Duodenal mucosa (tissue), 2 donors: ENCODE measurements around the gene IL1R1.

Experiments used
- H3K27ac ChIP-seq: one replicate; pipeline ENCODE4 v1.7.0; 2013; ENCODE audit warnings: low read depth, low read length
- H3K27me3 ChIP-seq, 2 donors: one replicate each; pipeline ENCODE4 v1.7.0; 2013; ENCODE audit warnings: low read length in 2 of 2, control low read depth in 1 of 2; ENCODE audit not compliant: insufficient read depth in 2 of 2, control insufficient read depth in 1 of 2
- H3K36me3 ChIP-seq, 2 donors: one replicate each; pipeline ENCODE4 v1.7.0; 2013; ENCODE audit warnings: low read length in 2 of 2, control low read depth in 1 of 2; ENCODE audit not compliant: insufficient read depth in 2 of 2, control insufficient read depth in 1 of 2
- H3K4me1 ChIP-seq, 2 donors: one replicate each; pipeline ENCODE4 v1.7.0; 2013; ENCODE audit warnings: low read length in 2 of 2, control low read depth in 1 of 2; ENCODE audit not compliant: insufficient read depth in 2 of 2, control insufficient read depth in 1 of 2
- H3K4me3 ChIP-seq, 2 donors: one replicate each; pipeline ENCODE4 v1.7.0; 2013; ENCODE audit warnings: low read length in 2 of 2, low read depth in 1 of 2
- H3K9ac ChIP-seq, 2 donors: one replicate each; pipeline ENCODE4 v1.7.0; 2013; ENCODE audit warnings: low read length in 2 of 2, low read depth in 1 of 2
- H3K9me3 ChIP-seq, 2 donors: one replicate each; pipeline ENCODE4 v1.7.0; 2013; ENCODE audit warnings: low read length in 2 of 2, control low read depth in 1 of 2; ENCODE audit not compliant: control insufficient read depth in 1 of 2

Gene IL1R1

DNA sequence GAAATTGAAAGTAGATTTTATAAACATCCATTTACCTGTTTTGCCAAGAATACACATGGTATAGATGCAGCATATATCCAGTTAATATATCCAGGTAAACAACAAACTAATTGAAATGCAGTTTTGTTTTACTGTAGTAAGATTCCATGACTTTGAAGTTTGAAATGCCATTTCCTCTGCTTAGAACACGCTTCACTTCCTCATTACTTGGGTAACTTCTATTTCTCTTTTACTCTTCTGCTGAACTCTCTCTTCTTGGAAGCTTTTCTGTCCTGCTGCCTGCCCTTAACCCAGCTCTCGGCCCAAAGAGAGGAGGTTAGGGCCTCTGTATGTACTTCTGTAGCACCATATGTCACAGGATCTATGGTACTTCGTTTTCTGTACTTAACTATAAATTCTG, 30.2 kb downstream of the IL1R1 start:
- no peaks in the 10 kb centered on the region for H3K27me3 ChIP-seq
- no peak overlapping the region for H3K4me3 ChIP-seq
- H3K36me3 ChIP-seq: peaks cover 0 to 4% of the 10 kb centered on the region in 2 donors
- no peaks in the 10 kb centered on the region for H3K4me1 ChIP-seq
- H3K9me3 ChIP-seq: no peaks in the 10 kb centered on the region
- H3K27ac ChIP-seq: no peak overlapping the region
- no peak overlapping the region for H3K9ac ChIP-seq

DNA sequence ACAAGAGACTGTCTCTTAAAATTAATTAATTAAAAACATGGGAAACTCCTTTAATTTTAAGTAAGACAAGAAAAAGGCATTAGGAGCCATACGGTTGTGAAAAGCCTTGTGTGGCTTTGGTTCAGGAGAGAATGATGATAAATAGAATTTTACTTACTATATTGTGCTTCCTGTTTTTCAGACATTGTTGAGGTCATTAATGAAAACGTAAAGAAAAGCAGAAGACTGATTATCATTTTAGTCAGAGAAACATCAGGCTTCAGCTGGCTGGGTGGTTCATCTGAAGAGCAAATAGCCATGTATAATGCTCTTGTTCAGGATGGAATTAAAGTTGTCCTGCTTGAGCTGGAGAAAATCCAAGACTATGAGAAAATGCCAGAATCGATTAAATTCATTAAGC, 33.6 kb downstream of the IL1R1 start:
- no peak overlapping the region for H3K4me3 ChIP-seq
- H3K36me3 ChIP-seq: peaks cover 0 to 4% of the 10 kb centered on the region in 2 donors
- no peaks in the 10 kb centered on the region for H3K9me3 ChIP-seq
- no peak overlapping the region for H3K27ac ChIP-seq
- no peaks in the 10 kb centered on the region for H3K27me3 ChIP-seq
- no peak overlapping the region for H3K9ac ChIP-seq
- no peaks in the 10 kb centered on the region for H3K4me1 ChIP-seq

DNA sequence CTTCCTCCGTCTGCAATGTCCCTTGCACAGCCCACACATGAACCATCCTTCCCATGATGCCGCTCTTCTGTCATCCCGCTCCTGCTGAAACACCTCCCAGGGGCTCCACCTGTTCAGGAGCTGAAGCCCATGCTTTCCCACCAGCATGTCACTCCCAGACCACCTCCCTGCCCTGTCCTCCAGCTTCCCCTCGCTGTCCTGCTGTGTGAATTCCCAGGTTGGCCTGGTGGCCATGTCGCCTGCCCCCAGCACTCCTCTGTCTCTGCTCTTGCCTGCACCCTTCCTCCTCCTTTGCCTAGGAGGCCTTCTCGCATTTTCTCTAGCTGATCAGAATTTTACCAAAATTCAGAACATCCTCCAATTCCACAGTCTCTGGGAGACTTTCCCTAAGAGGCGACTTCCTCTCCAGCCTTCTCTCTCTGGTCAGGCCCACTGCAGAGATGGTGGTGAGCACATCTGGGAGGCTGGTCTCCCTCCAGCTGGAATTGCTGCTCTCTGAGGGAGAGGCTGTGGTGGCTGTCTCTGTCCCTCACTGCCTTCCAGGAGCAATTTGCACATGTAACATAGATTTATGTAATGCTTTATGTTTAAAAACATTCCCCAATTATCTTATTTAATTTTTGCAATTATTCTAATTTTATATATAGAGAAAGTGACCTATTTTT, 35.4 kb downstream of the IL1R1 start:
- Histone ChIP-seq H3K4me3 (no peak overlapping the region), H3K27me3 (peaks cover 0 to 4% of the 10 kb centered on the region in 2 donors), H3K9ac (no peak overlapping the region), H3K4me1 (no peaks in the 10 kb centered on the region), H3K36me3 (peaks cover 0 to 4% of the 10 kb centered on the region in 2 donors), H3K27ac (no peak overlapping the region), H3K9me3 (no peaks in the 10 kb centered on the region)

DNA sequence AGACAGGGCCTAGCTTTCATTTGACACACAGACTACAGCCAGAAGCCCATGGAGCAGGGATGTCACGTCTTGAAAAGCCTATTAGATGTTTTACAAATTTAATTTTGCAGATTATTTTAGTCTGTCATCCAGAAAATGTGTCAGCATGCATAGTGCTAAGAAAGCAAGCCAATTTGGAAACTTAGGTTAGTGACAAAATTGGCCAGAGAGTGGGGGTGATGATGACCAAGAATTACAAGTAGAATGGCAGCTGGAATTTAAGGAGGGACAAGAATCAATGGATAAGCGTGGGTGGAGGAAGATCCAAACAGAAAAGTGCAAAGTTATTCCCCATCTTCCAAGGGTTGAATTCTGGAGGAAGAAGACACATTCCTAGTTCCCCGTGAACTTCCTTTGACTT, 36.5 kb downstream of the IL1R1 start:
- Histone ChIP-seq H3K4me3 (no peak overlapping the region), H3K27me3 (peaks cover 0 to 4% of the 10 kb centered on the region in 2 donors), H3K27ac (no peak overlapping the region), H3K36me3 (peaks cover 0 to 4% of the 10 kb centered on the region in 2 donors), H3K9ac (no peak overlapping the region), H3K4me1 (no peaks in the 10 kb centered on the region), H3K9me3 (no peaks in the 10 kb centered on the region)

DNA sequence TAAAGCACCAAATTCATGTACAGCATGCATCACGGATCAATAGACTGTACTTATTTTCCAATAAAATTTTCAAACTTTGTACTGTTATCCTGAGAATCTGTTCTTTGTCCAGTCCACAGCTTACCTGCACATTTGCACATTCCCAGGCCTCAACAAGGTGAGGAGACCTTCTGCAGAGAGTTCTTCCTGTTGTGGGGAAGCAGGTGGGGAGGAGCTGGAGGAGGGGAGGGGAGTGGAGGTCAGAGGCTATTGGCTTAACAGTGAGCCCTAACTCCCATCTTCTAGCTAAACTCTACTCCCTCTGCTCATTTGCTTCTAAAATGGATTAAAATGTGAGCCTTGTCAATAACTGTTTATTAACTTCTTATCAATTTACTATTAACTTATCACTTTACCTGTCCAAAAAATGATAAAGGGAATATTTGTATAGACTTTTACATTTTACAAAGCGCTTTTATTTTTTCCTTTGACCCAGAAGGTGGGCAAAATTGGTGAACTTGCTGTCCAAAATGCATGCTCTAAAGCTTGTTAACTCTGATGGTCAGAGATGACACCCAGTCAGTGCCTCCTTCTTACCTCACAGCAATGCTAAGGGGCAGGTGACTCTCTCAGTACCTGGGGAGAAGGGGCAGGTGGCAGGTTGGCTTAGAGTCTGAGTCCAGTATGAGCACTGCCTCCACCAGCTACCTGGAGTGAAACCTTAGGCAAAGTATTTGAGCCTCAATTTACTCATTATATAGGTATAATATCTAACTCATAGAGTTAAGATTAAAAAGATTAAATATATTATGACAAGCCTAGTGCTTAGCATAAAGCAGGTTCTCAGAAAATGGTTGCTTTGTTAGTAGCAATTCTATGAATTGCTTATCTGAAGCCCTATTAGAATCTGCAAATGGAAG, 37.5 kb downstream of the IL1R1 start:
- Histone ChIP-seq H3K27me3 (peaks cover 0 to 4% of the 10 kb centered on the region in 2 donors), H3K36me3 (peaks cover 0 to 4% of the 10 kb centered on the region in 2 donors), H3K27ac (no peak overlapping the region), H3K4me3 (no peak overlapping the region), H3K4me1 (no peaks in the 10 kb centered on the region), H3K9me3 (no peaks in the 10 kb centered on the region), H3K9ac (no peak overlapping the region)

DNA sequence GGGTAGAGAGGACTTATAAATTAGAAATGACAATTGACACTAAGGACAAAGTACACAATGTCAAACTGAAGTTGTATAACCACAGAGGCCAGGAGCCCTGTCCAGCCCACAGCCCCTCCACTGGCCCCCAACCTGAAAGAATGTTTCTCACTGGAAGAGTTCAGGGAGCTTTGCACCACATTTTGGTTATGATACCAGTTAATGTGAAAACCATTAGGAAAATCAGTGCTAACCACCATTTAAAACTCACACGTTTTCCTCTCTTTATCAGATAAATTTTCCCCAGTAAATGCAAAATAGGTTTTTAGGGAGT, 38.1 kb downstream of the IL1R1 start:
- Histone ChIP-seq H3K27ac (no peak overlapping the region), H3K4me1 (no peaks in the 10 kb centered on the region), H3K36me3 (peaks cover 0 to 4% of the 10 kb centered on the region in 2 donors), H3K9ac (no peak overlapping the region), H3K4me3 (no peak overlapping the region), H3K27me3 (peaks cover 0 to 4% of the 10 kb centered on the region in 2 donors), H3K9me3 (no peaks in the 10 kb centered on the region)

DNA sequence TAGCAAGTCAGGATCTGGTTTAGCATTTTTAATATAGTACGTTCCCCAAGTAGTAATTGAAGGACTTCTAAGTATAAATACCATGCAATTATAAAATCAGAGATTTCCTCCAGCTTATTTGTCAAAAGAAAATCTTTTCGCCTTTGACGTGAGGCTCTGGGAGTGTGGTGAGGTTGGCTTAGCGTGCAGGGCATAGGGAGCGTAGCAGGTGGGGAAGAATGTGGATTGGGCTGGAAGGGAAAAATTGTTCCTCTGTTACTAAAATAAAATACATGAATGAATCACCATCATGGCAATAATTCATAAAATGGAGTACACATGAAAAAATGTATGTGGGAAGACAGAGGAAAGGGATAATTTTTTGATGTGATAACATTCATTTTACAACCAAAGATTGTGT, 38.8 kb downstream of the IL1R1 start:
- Histone ChIP-seq H3K27ac (no peak overlapping the region), H3K9me3 (no peaks in the 10 kb centered on the region), H3K4me3 (no peak overlapping the region), H3K27me3 (peaks cover 0 to 4% of the 10 kb centered on the region in 2 donors), H3K9ac (no peak overlapping the region), H3K36me3 (peaks cover 0 to 4% of the 10 kb centered on the region in 2 donors), H3K4me1 (no peaks in the 10 kb centered on the region)

DNA sequence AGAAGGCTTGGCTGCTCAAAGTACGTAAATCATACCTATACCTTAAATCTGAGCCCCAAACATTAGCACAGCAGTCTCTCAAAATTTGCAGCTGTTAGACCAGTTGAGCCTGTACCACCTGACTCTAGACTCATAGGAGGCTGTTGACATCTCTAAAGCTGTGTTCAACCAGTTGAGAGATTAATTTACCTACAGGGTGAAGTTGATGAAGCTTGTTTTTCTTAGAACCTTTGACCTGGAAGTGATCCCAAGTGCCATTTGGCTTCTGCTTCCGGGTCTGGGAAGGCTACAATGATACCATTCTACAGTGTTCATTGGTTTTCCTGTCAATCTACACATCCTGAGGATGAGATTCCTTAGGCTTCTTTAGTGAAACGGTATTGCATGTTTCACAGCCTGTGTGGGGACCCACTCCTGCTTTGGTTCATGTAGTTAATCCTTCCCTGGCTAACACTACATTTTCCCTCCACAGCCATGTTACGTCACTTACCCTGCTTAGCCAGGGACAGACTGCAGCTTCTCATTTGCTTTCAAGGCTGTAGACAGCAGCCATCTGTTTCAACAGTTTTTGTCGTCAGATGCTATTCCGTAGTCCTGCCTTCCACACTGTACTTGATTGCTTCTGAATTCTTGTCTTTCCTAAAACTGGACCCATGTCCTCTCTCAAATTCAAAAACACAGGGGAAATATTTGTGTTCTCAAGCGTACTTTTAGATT, 39.5 kb downstream of the IL1R1 start:
- H3K36me3 ChIP-seq: no peaks in the 10 kb centered on the region
- no peak overlapping the region for H3K9ac ChIP-seq
- H3K27ac ChIP-seq: no peak overlapping the region
- no peaks in the 10 kb centered on the region for H3K9me3 ChIP-seq
- no peaks in the 10 kb centered on the region for H3K4me1 ChIP-seq
- H3K4me3 ChIP-seq: no peak overlapping the region
- peaks cover 4% of the 10 kb centered on the region in 2 donors for H3K27me3 ChIP-seq

DNA sequence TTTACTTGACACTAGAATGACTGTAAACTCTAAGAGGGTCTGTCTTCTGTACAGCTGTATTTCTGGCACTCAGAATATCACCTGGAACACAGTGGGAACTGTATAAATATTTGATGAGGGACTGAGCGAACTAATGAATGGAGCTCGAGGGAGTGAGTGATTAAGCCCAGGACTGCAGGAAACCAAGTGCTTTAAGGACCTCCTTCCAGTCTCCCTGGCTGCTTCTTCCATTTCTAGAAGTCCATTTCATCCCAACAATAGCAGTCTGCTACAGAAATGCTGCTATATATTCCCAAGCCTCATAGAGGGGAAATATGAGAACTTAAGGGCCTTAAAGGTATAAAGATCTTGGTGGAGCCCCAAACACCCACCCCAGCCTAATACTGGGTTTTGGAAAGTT, 41.5 kb downstream of the IL1R1 start:
- Histone ChIP-seq H3K4me1 (peaks cover 0 to 5% of the 10 kb centered on the region in 2 donors), H3K36me3 (no peaks in the 10 kb centered on the region), H3K9me3 (no peaks in the 10 kb centered on the region)

DNA sequence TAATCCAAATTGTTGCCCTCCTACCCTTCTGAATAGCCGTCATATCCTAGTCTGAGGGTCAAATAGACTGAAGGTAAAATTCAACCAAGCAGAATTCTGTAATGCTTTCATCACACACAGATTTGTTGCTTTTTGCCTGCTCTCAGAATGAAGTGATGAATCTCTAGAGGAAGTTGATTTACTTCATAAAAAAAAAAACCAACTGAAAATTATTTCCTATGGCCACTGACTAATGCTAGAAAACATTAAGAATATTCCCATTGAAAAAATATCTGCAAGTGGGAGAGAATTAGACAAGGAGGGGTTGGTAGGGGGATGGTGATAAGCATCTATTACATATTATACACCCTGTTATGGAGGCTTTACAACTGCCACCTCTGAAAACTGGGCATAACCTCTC, 42.0 kb downstream of the IL1R1 start:
- Histone ChIP-seq H3K4me1 (peaks cover 0 to 5% of the 10 kb centered on the region in 2 donors), H3K36me3 (no peaks in the 10 kb centered on the region), H3K4me3 (no peak overlapping the region), H3K9me3 (no peaks in the 10 kb centered on the region), H3K27ac (no peak overlapping the region), H3K9ac (no peak overlapping the region), H3K27me3 (peaks cover 8 to 9% of the 10 kb centered on the region in 2 donors)

More for the DNA sequence above, 41.5 kb downstream of the IL1R1 start:
- Histone ChIP-seq H3K4me3 (no peak overlapping the region), H3K27me3 (peaks cover 6 to 9% of the 10 kb centered on the region in 2 donors), H3K9ac (no peak overlapping the region), H3K27ac (no peak overlapping the region)
